Uterus (tissue), 2 donors: ENCODE measurements around the gene NR3C2.

Experiments used
- CTCF ChIP-seq, 4 experiments: fragments of 200-600 bp in 2 of 4; fragments of 450-650 bp in 2 of 4; sonication (generic) in 2 of 4; IDR thresholded peaks; one replicate each; pipeline ENCODE4 v1.5.1; 2016 to 2019; ENCODE audit warnings: antibody characterized with exemption in 4 of 4, mild to moderate bottlenecking in 2 of 4, moderate library complexity in 1 of 4
- POLR2A ChIP-seq, 2 donors: fragments of 450-650 bp; IDR thresholded peaks; one replicate each; pipeline ENCODE4 v1.6.1; 2016; ENCODE audit warnings: antibody characterized with exemption in 2 of 2, mild to moderate bottlenecking in 1 of 2, moderate library complexity in 1 of 2

GRCh38 chr4:148075438-148075837, 366.8 kb downstream of the NR3C2 start:
- TF ChIP-seq CTCF (IDR thresholded peaks at IDR 0.05) (no peak), POLR2A (IDR thresholded peaks at IDR 0.05) (no peak)
